Keratinocyte (primary cell): ENCODE data around the gene RSAD1.

ENCODE experiments used
- CTCF ChIP-seq, 3 experiments: IDR thresholded peaks in 1 of 3; conservative IDR thresholded peaks in 1 of 3; optimal IDR thresholded peaks in 1 of 3; 2 replicates in 2 of 3; 3 replicates in 1 of 3; pipeline versions ENCODE3 to v1.5.1; 2011; ENCODE audit warnings: low read length in 3 of 3, mild to moderate bottlenecking in 3 of 3, moderate library complexity in 2 of 3, control low read depth in 1 of 3, inconsistent platforms in 1 of 3; ENCODE audit not compliant: insufficient read depth in 2 of 3; ENCODE audit errors: extremely low read depth in 1 of 3
- EZH2 ChIP-seq: IDR thresholded peaks from one replicate; pipeline ENCODE4 v1.6.1; 2012; ENCODE audit warnings: inconsistent platforms, mild to moderate bottlenecking, low read length, moderate library complexity

GRCh38 chr17:50527949-50528474 is 49.4 kb downstream of the RSAD1 start:
- TF ChIP-seq CTCF (optimal IDR thresholded peaks at IDR 0.05 in 1 of 3, IDR thresholded peaks at IDR 0.05 in 1 of 3, conservative IDR thresholded peaks at IDR 0.05 in 1 of 3; ENCODE audit: extremely low read depth in 1 of 3, insufficient read depth in 2 of 3, low read length in 3 of 3) (no peak), EZH2 (no peak)
